GM11168 (cell line): ENCODE measurements around the gene GEN1.

Experiments
- in situ Hi-C: fragments of 300-500 bp; cut with MboI; formaldehyde crosslinking; loops from one replicate; pipeline ENCODE4 v1.12.0; 2022; ENCODE audit warnings: low sequenced_read_pairs; ENCODE audit not compliant: unreplicated experiment

The GEN1 gene

DNA sequence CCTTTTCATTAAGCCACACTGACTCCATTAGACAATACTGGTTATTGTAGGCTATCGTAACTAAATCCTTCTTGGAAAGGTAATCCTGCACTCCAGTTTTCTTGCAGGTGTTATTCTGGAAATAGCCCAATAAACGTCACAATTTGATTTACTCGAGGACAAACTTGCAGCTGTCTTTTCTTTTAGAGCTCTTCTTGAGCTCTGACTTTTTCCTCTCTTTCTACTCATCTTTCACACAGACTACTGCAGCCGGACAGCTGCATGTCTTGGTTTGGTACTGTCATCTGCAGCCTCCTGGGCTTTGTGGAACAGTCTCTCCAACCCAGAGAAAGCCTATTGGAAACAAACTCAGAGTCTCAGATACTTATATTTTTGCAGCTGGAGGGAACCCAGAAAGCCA is 39.4 kb downstream of the GEN1 start:
- in situ Hi-C loops = no loop called here

DNA sequence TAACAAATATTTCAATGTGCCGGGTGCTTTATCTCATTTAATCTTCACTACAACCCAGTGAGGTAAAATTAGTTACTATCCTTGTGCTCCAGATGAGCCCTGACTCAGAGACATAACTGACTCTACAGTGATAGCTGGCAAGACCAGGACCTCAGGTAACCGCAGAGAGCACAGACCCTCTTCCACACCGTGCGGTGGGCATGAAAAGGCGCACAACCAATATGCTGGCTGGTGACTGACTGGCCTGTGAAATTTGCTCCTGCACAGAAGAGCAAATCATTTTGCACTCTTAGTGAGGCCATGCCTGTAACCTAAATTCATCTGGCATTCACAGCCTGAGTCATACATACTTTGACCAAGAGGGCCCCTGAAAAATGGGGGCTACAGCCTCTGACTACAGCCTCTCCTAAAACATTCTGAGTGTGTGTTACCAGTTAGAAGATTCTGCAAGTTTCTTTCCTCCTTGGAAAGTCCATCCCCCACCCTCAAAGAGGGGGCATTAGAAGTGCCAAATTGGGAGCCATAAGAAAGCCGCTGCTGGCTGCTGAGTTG is 39.9 kb downstream of the GEN1 start:
- in situ Hi-C loops = no loop called here

DNA sequence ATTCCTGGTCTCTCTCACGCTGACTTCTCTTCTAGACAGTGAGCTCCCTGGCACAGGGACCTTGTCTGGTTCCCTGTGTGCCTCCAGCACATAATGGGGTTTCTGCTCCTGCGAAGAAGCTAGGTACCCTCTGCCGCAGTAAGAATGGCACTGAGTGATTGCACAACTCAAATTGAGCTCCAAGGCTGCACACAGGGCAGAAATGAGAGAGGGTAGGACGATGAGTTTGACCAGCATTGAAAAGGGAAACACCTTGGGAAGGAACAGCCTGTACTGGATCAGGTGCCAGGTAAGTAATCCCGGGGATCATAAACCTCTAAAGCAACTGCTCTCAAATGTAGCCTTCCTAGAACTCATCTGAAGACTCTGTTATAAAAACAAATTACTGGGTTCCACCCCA is 41.4 kb downstream of the GEN1 start:
- in situ Hi-C loops = no loop called here

DNA sequence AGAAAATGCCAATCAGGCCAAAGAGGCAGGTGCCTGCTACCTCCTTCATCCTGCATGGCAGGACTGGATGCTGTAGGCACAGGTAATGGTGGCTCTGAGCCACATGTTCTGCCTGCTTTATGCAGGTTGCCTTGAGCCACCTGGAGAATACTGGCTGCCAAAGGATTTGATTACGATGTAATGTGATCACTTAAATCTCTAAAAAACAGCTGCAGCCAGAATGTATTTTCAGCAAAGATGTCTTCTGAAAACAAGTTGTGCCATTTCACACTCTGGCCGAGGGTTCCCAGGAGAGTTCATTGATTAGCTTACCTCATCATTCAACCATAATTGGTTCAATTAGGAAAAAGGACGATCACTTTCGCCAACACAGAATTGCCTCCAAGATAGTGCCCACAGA is 44.4 kb downstream of the GEN1 start:
- in situ Hi-C loops = no loop called here

DNA sequence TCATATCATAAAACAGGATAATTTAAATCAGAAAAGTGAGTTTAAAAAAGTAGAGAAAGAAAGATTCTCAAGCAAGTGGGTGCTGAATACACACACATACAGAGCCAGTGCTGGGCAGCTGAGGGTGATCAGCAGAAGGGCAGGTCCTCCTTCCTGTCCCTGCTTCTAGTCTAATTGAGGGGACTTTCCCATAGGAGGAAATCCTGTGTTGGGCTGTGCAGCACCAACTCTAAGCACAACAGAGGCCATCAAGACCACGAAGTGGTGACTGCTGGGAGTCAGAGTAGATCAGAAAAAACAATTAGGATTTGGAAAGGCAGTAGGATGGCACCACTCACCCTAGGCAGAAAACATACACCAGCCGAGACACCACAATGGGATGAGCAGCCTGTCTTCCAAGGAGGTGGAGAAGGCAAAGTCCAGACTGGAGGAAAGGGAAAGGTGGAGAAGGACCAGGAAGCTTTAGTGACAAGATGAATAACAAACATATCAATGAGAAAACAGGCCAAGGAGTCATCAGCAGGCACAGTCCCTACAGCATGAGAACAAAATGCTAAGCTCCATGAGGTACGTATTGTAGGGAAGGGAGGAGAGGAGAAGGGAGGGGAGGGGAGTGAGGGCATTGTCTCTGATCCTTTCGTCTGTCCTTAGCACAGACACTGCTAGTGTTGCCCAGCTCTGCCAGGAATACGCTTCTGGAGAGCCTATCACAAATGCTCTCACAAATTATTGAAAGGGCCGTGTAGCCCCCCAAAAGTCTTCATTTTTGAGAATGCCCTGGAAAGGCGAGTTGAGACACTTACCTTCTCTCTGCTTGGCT is 45.6 kb downstream of the GEN1 start:
- in situ Hi-C loops = no loop called here

DNA sequence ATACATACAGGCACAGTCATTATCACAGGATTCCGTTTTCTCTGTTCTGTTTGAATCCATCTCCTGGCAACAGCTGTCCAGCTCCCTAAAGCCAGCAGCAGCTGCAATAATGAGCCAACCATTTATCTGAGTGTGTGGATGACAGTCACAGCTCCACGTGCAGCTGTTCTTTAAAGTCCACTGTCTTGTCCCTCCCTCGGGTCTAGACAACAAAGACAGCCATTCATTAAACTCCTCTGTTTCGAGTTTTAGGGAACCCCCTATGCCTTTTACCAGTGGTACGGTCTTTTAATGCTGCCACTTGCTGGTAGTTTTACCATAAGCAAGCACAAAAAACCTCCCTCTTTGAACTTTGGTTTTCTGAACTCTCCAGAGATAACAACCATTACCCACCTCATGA is 46.3 kb downstream of the GEN1 start:
- in situ Hi-C loops = no loop called here

DNA sequence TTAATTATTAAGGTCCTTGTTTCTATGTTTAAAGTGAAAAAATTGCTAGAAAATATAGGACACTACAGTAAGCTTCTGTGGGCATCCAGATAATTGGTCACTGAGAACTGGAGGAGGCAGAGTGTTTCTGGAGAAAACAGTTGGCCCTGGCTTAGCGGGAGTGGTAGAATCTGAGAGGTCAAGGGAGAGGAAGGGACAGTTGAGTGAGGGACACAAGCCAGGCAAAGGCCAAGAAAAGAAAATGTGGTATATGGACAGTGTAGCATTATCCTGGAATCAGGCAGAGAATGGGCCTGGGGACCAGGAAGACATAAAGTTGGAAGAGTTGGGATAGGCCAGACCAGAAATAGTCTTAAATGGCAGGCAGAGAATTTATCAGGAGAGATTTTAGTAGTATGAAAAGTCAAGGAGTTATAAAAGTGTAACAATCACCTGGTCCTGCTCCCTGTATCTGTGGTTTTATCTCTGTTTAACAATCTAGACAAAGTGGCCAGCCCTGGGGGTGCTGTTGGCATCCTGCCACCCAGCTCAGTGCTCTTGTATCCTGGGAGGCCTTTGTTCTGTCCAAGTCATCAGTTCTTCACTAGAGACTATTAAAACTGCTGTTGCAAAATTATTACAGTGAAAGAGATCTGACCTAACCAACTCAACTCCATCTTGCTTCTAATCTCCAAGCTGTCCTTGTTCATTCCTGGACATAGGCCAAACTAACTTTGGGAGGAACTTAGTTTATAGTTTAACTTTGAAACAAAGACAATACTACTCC is 46.9 kb downstream of the GEN1 start:
- in situ Hi-C loops = no loop called here

DNA sequence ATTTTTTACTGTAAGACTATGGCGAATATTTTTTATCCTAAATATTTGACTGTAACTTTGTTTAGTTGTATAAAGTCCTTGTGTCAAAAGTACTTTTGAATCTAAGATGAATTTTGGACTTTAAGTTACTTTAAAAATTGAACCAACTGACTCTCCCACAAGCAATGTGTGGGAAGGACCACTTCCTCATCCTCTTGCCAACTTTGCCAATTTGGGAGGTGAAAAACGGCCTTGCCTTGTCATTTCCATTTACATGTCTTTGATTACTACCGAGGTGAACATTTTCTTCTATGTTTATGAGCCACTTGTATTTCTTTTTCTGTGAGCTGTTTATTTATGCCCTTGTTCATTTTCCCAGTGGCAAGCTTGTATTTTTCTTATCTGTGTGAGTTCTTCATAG is 49.6 kb downstream of the GEN1 start:
- in situ Hi-C loops = no loop called here

DNA sequence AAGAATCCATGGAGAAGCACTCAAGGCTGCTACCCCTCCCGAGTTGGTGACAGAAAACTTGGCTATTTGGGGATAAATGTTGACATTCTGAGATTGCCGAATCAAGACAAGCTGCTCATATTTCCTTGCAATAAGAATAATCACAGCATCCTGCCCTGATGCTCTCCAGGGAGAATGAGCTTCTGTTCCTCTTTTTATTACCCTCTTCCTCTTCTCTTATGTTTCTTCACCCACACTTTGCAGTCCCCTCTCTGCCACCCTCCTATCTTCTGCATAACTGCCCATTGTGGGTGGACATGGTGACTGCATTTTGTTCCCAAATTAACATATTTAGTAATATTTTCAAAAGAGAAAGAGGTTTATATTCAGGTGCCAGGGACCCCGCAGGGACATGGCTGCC is 50.4 kb downstream of the GEN1 start:
- in situ Hi-C loops = no loop called here

DNA sequence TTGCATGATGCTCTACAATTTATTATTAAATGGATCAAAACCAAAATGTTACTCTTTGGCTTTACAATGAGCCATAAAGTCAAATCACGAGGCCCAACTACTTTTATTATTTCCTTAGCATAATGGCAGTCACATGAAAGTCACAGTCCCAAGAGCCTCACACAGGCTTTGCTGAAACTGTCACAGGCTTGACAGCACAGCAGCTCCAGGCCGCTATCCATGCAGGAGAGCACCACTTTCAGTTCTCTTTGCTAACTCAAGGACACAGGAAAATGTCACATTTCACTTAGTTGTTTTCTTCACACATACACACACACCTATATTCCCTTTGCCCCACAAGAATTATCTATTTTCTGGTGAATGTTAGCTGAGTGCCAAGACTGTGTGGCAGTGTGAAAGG is 51.2 kb downstream of the GEN1 start:
- in situ Hi-C loops = no loop called here

DNA sequence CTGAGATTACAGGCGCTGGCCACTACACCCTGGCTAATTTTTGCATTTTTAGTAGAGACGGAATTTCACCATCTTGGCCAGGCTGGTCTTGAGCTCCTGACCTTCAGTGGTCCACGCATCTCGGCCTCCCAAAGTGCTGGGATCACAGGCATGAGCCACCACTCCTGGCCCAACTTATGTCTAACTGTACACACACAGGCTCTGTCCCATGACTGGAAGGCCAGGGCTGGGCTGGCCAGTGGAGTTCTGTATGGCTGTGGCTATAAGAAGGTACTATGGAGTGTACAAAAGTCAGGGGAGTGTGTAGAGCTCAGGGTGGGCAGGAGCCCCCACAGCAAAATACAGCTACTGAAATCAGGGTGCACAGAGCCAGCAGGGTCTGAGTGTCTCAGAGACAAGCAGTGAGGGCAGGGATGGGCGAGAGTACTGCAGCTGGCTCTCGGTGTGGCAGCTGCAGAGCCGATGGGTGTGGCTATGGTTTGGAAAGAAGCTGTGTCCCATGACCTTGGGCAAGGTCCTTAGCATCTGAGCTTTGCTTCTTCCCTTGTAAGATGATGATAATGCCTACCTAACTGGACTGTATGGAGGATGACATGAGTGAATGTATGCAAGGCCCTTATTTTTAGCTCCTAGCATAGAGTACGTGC is 51.9 kb downstream of the GEN1 start:
- in situ Hi-C loops = no loop called here

DNA sequence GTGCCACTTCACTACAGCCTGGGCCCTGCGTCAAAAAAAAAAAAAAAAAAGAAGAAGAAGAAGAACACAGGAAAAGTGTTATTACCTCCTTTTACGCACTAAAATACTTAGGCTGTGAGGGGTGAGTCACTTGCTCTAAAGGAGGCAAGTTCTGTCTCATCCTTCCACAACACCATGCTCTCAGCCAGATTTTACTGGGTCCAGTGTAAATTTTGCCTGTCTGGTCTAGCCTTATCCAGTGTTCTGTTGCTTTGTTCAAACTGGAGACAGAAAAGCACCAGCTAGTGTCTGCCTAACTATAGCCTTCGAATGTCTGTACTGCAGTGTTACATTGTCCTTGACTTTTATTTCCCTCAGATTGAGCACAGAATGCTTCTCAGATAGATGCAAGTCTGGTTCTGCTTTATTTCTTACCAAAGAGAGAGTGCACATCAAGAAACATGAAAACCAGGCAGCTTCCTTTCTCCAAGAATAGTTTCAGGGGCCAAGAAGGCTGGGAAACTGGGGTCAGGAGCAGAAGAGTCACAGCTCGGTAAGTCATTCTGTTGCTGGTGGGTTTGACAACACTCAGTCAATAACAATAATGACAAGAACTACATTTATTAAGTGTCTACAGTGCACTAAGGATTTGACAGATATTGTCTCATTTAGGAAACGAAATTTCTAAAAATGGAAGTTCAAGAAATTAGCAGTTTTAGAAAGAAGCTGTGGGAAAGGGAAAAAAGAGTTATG is 59.2 kb downstream of the GEN1 start:
- in situ Hi-C loops = no loop called here

DNA sequence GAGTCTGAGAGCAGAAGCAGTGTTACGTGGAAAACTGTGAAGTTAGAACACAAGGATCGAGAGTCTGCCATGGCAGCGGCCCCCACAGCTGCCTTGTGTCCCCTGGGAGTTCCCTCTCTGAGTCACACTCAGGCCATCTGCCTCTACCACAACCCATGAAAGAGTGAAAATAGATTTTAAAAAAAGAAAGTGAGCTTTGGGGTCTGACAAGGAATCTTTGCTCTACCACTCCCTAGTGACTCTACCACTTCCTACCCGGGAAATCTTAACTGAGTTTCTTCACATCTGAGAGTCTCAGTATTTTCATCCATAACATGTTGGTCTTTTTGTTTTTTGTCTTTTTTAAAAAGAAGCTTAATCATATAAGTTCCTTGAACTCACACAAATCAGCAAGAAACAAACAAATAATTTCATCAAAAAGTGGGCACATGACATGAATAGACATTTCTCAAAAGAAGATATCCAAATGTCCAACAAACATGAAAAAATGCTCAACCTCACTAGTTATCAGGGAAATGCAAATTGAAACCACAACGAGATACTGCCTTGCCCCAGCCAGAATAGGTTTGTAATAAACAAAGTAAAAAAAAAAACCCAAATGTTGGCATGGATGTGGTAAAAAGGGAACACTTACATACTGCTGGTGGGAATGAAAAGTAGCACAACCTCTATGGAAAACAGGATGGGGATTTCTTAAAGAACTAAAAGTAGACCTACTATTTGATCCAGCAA is 60.0 kb downstream of the GEN1 start:
- in situ Hi-C loops = no loop called here

DNA sequence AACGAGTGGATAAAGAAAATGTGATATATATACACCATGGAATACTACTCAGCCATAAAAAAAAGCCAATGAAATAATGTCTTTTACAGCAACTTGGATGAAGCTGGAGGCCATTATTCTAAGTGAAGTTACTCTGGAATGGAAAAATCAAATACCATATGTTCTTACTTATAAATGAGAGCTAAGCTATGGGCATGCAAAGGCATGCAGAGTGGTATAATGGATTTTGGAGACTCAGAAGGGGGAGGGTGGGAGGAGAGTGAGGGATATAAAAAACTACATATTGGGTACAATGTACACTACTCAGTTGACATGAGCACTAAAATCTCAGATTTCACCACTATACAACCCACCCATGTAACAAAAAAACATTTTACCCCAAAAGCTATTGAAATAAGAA is 60.7 kb downstream of the GEN1 start:
- in situ Hi-C loops = no loop called here

DNA sequence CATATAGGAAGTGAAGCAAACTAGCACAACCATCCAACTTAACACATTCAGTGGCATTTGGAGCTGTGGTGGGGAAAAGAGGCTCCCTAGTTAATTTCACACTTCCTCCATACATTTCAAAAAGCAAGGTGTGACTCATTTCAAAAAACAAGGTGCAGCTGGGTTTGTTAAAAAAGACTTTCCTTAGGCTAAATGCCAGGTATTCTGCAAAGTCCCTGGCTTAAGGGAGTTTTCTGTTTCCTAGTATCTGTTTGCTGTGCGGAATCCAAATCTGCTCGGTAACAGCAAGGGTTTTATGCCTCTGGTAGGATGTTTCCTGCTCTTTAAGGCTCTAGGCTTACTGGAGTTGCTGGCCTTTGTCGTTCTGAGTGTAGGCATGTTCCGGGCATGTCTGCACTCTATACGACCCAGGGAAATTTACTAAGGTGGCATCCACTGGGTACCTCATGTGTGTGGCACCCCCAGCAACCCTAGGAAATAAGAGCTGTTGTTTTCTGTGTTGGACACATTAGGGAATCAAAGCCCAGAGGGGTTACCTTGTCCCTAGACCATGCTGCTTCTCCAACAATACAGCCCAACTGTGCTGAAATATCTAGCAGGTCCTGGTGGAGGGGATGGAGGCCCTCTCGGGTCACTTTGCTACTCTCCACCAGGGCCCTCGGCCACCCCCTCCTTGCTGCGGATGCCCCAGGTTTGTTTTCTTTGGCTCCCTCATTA is 61.7 kb downstream of the GEN1 start:
- in situ Hi-C loops = no loop called here

DNA sequence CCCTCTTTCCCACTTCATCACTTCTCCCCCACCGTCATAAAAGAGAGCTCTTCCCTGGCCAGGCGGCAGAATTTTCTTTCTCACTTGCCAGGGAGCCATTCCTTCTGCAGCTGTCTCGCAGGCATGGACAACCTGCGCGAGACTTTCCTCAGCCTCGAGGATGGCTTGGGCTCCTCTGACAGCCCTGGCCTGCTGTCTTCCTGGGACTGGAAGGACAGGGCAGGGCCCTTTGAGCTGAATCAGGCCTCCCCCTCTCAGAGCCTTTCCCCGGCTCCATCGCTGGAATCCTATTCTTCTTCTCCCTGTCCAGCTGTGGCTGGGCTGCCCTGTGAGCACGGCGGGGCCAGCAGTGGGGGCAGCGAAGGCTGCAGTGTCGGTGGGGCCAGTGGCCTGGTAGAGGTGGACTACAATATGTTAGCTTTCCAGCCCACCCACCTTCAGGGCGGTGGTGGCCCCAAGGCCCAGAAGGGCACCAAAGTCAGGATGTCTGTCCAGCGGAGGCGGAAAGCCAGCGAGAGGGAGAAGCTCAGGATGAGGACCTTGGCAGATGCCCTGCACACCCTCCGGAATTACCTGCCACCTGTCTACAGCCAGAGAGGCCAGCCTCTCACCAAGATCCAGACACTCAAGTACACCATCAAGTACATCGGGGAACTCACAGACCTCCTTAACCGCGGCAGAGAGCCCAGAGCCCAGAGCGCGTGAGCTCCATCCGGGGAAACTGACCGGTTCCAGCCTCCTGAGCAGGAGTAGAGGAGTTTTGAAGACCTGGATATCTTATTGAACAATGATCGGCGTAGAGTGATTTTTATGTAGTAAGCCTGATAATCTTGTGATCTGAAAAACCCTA is 62.7 kb downstream of the GEN1 start, which contains the start of gene MSGN1:
Gene MSGN1 (plus strand): TSS at position 65 of the 850 bp plus-strand sequence. CDS start 59 bp downstream, at position 124.
- in situ Hi-C loops = no loop called here

DNA sequence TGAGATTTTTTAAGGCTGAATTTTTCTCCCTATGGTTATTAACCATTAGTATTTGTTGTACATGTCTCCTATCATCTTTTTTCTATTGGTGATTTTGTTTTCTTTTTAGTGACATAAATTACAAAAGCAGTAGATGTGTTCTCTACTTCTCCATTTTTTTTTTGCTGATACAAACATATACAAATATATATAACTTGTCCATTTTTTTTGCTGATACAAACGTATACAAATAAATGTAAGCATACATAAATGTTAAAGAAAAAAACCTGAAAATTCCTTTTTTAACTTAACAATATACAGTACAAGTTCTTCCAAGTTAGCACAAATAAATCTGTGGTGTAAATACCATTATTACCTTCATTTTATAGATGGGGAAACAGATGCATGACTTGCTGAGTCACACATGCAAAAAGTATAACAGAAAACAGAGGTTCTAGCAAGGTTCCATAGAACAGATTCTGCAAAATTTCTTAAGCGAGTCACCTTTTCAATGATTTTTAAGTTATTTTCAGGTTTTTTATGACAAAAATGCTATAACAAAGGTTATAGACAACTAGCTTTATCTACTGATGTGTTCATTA is 64.4 kb downstream of the GEN1 start:
- in situ Hi-C loops = no loop called here

DNA sequence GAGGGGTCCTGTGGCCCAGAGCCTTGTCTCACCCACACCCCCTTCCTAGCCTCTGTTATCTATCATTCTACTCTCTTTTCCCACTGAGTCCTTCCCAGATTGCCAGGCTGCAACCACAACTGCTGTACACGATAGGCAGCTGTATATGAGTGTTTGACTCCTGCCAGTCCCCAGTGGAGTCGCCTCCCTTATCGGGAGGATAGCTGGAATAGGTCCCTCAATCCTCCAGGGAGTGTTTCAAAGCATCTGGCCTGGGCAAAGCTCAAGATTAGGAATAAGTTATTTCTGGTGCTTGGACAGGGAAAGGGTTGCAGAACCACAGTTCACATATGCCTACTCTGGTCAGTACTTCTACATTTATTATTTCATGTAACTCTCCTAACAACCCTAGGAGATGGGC is 67.1 kb downstream of the GEN1 start:
- in situ Hi-C loops = no loop called here
